Measurements from ENCODE around the gene IFRD1.

GRCh38 chr7:112416127-112416526 lies 34.1 kb upstream of the IFRD1 start:
- TF ChIP-seq ZBTB7A (IDR thresholded peaks at IDR 0.05; ENCODE audit: low read depth) (no peak), RAD21 (IDR thresholded peaks at IDR 0.05; ENCODE audit: low read depth) (no peak), CEBPB (IDR thresholded peaks at IDR 0.05) (no peak), MAX (IDR thresholded peaks at IDR 0.05) (no peak), CREB1 (IDR thresholded peaks at IDR 0.05; ENCODE audit: low read depth) (no peak), REST (IDR thresholded peaks at IDR 0.05; ENCODE audit: low read depth) (no peak), EP300 (IDR thresholded peaks at IDR 0.05; ENCODE audit: borderline replicate concordance) (no peak), TAF1 (IDR thresholded peaks at IDR 0.05; ENCODE audit: low read depth) (no peak), FOXM1 (IDR thresholded peaks at IDR 0.05; ENCODE audit: borderline replicate concordance, low read depth) (no peak), USF1 (IDR thresholded peaks at IDR 0.05) (no peak), YY1 (IDR thresholded peaks at IDR 0.05; ENCODE audit: low read depth) (no peak), TCF12 (IDR thresholded peaks at IDR 0.05; ENCODE audit: low read depth) (no peak), NFIC (IDR thresholded peaks at IDR 0.05) (no peak)
